ENCODE measurements around the gene HIRIP3.
A peak's percentile ranks its signal among the peaks of the same experiment; 100 is the strongest.
"Not testable (repeated sequence)": the region's sequence is repeated elsewhere in the genome, so short reads cannot be mapped to it uniquely, and the experiment has no call there.

HIRIP3 gene, protein sequence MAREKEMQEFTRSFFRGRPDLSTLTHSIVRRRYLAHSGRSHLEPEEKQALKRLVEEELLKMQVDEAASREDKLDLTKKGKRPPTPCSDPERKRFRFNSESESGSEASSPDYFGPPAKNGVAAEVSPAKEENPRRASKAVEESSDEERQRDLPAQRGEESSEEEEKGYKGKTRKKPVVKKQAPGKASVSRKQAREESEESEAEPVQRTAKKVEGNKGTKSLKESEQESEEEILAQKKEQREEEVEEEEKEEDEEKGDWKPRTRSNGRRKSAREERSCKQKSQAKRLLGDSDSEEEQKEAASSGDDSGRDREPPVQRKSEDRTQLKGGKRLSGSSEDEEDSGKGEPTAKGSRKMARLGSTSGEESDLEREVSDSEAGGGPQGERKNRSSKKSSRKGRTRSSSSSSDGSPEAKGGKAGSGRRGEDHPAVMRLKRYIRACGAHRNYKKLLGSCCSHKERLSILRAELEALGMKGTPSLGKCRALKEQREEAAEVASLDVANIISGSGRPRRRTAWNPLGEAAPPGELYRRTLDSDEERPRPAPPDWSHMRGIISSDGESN

DNA sequence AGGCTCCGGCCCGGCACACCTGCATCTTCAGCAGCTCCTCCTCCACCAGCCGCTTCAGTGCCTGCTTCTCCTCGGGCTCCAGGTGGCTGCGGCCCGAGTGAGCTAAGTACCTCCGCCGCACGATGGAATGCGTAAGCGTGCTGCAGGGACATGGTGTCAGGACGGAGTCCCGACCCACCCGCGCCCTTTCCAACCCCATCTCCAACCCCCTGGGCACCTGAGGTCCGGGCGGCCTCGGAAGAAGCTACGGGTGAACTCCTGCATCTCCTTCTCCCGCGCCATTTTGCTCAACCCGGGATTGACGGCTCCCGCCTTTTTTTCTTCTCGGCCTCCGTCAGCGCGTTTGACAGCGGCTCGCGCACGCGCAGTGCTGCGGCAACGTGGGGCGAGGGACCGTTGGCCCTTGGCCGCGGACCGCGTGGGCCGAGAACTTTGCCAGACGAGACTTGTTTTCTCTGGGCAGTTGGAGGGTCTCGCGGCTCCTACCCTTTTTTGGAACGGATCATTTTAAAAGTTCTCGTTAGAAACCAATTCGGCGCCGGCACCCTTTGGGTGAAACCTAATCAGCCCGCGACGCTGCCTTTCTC lies at the start of gene HIRIP3:
HIRIP3 (minus strand) TSS at position 294 of the 587 bp plus-strand sequence; CDS start at position 282, 12 bp downstream.
- Histone ChIP-seq H3K27ac (ENCODE audit: low read length) (peak within 1 kb of the TSS; percentile 50), H3K4me1 (ENCODE audit: insufficient read depth, low read length) (peaks cover 4% of the 10 kb centered on the region; the same call in 1 of the 2 replicates), H3K4me3 (ENCODE audit: low read length) (peak within 1 kb of the TSS; percentile 87), H3K9ac (ENCODE audit: low read depth, low read length) (peak within 1 kb of the TSS; percentile 93), H3K36me3 (ENCODE audit: insufficient read depth, low read depth, low read length) (peaks cover 37% of the 10 kb centered on the region), H3K27me3 (ENCODE audit: insufficient read depth, low read length) (no peaks in the 10 kb centered on the region), H3K9me3 (ENCODE audit: insufficient read depth, low read depth, low read length) (no peaks in the 10 kb centered on the region)

DNA sequence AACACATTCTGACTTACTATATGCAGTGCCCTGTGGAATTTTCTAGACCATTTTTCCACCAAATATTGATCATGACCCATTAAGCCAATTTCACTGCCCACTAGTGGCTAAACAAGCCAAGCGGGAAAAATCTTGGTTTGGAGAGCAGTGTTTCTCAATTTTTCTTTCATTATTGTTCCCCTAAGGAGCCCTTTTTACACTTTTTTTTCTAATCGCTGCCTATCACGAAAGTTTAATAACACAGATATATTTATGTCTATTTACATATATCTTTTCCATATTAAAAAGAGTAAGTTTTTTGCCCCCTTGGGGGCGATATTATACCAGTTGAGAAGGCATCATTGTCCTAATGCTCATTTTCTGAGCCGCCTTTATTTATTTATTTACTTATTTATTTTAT lies 46.4 kb upstream of the HIRIP3 start:
- Histone ChIP-seq H3K27ac (ENCODE audit: low read length) (no peak overlapping the region), H3K9me3 (ENCODE audit: insufficient read depth, low read depth, low read length) (no peaks in the 10 kb centered on the region), H3K36me3 (ENCODE audit: insufficient read depth, low read depth, low read length) (no peaks in the 10 kb centered on the region), H3K4me1 (ENCODE audit: insufficient read depth, low read length) (no peaks in the 10 kb centered on the region), H3K9ac (ENCODE audit: low read depth, low read length) (no peak overlapping the region), H3K27me3 (ENCODE audit: insufficient read depth, low read length) (no peaks in the 10 kb centered on the region), H3K4me3 (ENCODE audit: low read length) (no peak overlapping the region)

DNA sequence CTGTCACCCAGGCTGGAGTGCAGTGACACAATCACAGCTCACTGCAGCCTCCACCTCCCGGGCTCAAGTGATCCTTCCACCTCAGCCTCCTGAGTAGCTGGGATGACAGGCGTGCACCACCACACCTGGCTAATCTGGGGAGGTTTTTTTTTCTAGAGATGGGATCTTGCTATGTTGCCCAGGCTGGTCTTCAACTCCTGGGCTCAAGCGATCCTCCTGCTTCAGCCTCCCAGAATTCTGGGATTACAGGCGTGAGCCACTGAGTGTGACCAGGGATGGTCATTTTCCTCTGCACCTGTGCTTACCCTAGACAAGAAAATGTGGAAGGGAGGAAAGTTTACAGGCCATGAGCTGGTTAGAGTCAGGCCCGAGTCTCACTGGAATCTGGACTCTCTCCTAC lies 45.3 kb upstream of the HIRIP3 start:
- H3K36me3 ChIP-seq (ENCODE audit: insufficient read depth, low read depth, low read length); H3K9ac ChIP-seq (ENCODE audit: low read depth, low read length); H3K27me3 ChIP-seq (ENCODE audit: insufficient read depth, low read length); H3K4me1 ChIP-seq (ENCODE audit: insufficient read depth, low read length); H3K27ac ChIP-seq (ENCODE audit: low read length); H3K4me3 ChIP-seq (ENCODE audit: low read length); H3K9me3 ChIP-seq (ENCODE audit: insufficient read depth, low read depth, low read length): not testable (repeated sequence)

DNA sequence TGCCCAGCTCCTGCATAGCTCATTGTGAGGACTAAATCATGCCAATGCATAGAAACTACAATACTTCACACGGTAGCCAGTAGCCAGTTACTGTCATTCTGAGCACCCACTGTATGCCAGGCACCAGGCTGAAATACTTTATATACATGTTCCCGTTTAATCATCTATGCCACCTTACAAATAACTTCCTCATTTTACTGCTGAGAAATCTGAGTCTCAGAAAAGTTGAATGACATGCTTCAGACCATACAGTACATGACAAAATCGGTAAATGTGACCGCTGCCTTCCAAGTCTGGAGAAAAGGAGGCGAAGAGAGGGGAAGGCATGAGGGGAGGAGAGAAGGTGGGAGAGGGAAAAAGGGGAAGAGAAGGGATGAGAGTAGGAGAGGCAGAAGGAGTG lies 44.8 kb upstream of the HIRIP3 start:
- Histone ChIP-seq H3K4me3 (ENCODE audit: low read length) (no peak overlapping the region), H3K27me3 (ENCODE audit: insufficient read depth, low read length) (peaks cover 11% of the 10 kb centered on the region), H3K4me1 (ENCODE audit: insufficient read depth, low read length) (no peaks in the 10 kb centered on the region), H3K9ac (ENCODE audit: low read depth, low read length) (no peak overlapping the region), H3K27ac (ENCODE audit: low read length) (no peak overlapping the region), H3K36me3 (ENCODE audit: insufficient read depth, low read depth, low read length) (no peaks in the 10 kb centered on the region), H3K9me3 (ENCODE audit: insufficient read depth, low read depth, low read length) (no peaks in the 10 kb centered on the region)

DNA sequence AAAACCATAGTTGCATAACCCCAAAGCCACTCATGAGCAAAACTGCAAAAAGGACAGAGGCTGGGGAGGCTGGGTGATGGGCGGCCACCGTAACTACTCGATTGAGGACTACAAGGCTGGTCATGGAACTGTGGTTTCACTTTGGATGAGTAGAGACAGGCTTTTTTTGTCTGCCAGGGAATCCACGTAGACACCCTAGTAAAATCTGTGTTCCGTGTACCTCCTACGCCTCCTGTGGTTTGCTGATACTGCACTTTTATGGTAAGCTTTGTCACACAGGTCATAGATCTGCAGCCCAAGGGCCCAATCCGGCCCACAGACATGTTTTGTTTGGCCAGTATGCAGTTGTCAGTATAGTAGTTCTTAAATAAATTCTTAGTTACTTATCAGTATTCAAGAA lies 37.9 kb upstream of the HIRIP3 start:
- Histone ChIP-seq H3K27me3 (ENCODE audit: insufficient read depth, low read length) (peaks cover 47% of the 10 kb centered on the region), H3K27ac (ENCODE audit: low read length) (no peak overlapping the region), H3K4me1 (ENCODE audit: insufficient read depth, low read length) (peaks cover 11% of the 10 kb centered on the region; the same call in 1 of the 2 replicates), H3K9ac (ENCODE audit: low read depth, low read length) (no peak overlapping the region), H3K4me3 (ENCODE audit: low read length) (no peak overlapping the region), H3K9me3 (ENCODE audit: insufficient read depth, low read depth, low read length) (no peaks in the 10 kb centered on the region), H3K36me3 (ENCODE audit: insufficient read depth, low read depth, low read length) (no peaks in the 10 kb centered on the region)

DNA sequence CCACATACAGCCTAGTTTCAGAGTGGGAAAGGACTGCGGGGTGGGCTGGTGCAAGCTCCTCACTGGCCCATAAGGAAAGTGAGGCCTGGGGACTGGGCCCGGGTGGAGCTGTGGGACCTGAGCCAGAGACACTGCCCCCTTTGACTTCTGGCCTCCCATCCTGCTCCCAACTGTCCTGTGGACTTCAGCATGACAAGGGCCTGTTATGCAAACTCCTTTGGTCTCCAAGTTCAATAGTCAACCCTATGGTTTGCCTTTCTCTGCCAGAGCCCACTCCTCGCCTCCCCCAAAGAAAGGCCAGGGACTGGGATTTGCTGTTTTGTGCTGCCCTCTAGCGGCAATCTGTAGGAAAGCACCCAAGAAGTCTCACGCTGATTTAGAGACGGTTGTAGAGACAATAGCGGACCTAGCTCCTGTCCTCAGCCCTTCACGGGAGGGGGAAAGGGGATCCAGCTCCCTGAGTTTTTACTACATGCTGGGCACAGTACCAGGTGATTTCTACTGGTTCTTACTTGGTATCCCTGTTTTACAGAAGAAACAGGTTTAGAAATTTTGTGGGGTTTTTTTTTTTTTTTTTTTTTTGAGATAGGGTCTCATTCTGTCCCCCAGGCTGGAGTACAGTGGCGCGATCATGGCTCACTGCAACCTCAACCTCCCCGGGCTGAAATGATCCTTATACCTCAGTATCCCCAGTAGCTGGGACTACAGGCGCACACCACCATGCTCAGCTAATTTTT lies 36.8 kb upstream of the HIRIP3 start:
- no peaks in the 10 kb centered on the region for H3K9me3 ChIP-seq (ENCODE audit: insufficient read depth, low read depth, low read length)
- H3K9ac ChIP-seq (ENCODE audit: low read depth, low read length), result no peak overlapping the region
- H3K27me3 ChIP-seq (ENCODE audit: insufficient read depth, low read length), result peaks cover 47% of the 10 kb centered on the region
- H3K36me3 ChIP-seq (ENCODE audit: insufficient read depth, low read depth, low read length), result no peaks in the 10 kb centered on the region
- H3K4me1 ChIP-seq (ENCODE audit: insufficient read depth, low read length), result peaks cover 11% of the 10 kb centered on the region; the same call in 1 of the 2 replicates
- H3K4me3 ChIP-seq (ENCODE audit: low read length), result peak overlapping the region; percentile 77; the same call in 1 of the 2 replicates
- no peak overlapping the region for H3K27ac ChIP-seq (ENCODE audit: low read length)

DNA sequence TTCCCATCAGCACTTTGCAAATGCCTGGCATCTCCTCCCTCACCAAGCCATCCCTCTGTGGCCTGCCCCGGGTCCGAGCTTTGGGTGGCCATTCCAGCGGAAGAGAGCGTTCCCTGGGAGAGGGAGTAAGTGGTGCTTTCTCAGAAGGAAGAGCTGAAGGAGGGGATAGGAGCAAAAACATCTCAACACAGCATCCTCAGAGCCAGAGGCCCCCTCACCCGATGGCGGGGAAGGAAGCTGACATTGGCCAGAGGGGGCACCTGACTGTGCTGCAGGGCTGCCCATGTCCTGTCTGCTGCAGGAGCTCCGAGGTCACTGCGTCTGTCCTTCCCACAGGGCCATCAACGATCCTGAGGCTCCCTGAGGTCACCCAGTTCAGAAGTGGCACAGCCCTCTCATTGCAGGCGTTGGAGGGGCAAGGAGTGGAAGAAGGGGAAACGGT lies 36.1 kb upstream of the HIRIP3 start:
- Histone ChIP-seq H3K4me3 (ENCODE audit: low read length) (peak overlapping the region; percentile 77), H3K9me3 (ENCODE audit: insufficient read depth, low read depth, low read length) (no peaks in the 10 kb centered on the region), H3K27ac (ENCODE audit: low read length) (no peak overlapping the region), H3K27me3 (ENCODE audit: insufficient read depth, low read length) (peaks cover 46% of the 10 kb centered on the region), H3K9ac (ENCODE audit: low read depth, low read length) (peak overlapping the region; percentile 56; the same call in 1 of the 2 replicates), H3K4me1 (ENCODE audit: insufficient read depth, low read length) (peaks cover 11% of the 10 kb centered on the region; the same call in 1 of the 2 replicates), H3K36me3 (ENCODE audit: insufficient read depth, low read depth, low read length) (0 out of 2 replicates have a peak, but pooled peaks cover 3% of the 10 kb centered on the region)

DNA sequence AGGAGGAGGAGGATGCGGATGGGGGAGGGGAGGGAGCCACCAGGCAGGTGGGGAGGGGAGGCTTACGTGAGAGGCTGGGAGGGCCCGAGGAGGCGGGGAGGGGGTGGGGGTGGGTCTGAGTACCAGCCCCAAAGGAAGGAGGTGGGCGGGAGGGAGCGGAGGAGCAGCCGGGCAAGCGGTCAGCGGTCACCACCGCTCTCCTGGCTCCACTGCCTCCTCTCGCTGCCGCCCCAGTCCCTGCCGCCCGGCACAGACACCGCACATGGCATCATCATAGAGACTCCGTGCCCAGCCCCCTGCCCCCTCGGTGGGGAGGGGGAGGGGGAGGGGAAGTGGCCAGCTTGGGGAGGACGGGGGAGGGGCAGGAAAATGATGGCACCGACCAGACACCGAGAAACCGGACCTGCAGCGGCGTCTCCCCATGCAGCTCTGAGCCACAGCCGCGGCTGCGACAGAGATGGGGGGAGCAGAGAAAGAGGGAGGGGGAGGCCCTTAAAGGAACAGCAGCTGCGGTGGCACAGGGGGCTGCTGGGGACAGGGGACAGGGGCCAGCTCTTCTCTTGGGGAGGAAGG lies 35.5 kb upstream of the HIRIP3 start, which contains the start of gene TLCD3B:
TLCD3B (minus strand) TSS at position 431 of the 573 bp plus-strand sequence. CDS start 744 bp downstream, outside the sequence.
- Histone ChIP-seq H3K36me3 (ENCODE audit: insufficient read depth, low read depth, low read length) (0 out of 2 replicates have a peak, but pooled peaks cover 3% of the 10 kb centered on the region), H3K27ac (ENCODE audit: low read length) (no peak within 1 kb of the TSS), H3K9me3 (ENCODE audit: insufficient read depth, low read depth, low read length) (no peaks in the 10 kb centered on the region), H3K9ac (ENCODE audit: low read depth, low read length) (peak within 1 kb of the TSS; percentile 73; the same call in 1 of the 2 replicates), H3K27me3 (ENCODE audit: insufficient read depth, low read length) (peaks cover 41% of the 10 kb centered on the region), H3K4me3 (ENCODE audit: low read length) (peak within 1 kb of the TSS; percentile 77), H3K4me1 (ENCODE audit: insufficient read depth, low read length) (peaks cover 11% of the 10 kb centered on the region; the same call in 1 of the 2 replicates)

DNA sequence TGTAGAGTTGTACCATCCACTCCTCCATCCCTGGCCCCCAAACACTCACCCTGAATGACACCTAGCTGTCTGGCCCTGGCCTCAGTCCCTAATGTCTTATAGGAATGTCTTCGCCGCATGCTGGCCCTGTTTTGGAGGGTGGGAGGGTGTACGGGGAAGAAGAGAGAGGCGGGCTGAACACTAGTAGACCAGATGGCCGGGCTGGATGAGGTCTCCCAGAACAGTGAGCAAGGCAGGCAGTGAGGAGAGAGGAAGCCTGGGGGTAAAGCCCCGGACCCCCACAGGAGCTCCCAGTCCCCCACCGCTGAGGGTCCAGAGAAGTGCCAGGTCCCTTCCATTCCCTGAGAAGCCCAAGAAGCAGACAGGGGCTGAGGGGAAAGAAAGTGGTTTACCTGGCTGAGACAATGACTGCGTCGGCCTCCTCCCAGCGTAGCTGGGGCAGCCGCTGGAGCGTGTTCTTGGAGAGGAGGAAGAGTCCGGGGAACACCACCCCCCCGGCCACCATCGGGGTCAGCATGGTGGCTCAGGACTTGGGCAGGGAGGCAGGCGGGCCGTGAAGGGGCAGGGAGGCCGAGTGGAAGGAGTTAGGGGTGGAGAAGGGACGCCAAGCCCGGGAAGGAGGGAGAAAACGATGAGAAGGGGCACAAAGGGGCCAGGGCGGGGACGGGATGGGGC lies 34.7 kb upstream of the HIRIP3 start:
- Histone ChIP-seq H3K36me3 (ENCODE audit: insufficient read depth, low read depth, low read length) (peaks cover 6% of the 10 kb centered on the region; the same call in 1 of the 2 replicates), H3K4me3 (ENCODE audit: low read length) (peak overlapping the region; percentile 77), H3K4me1 (ENCODE audit: insufficient read depth, low read length) (peaks cover 11% of the 10 kb centered on the region; the same call in 1 of the 2 replicates), H3K9me3 (ENCODE audit: insufficient read depth, low read depth, low read length) (no peaks in the 10 kb centered on the region), H3K27me3 (ENCODE audit: insufficient read depth, low read length) (peaks cover 35% of the 10 kb centered on the region), H3K27ac (ENCODE audit: low read length) (no peak overlapping the region), H3K9ac (ENCODE audit: low read depth, low read length) (peak overlapping the region; percentile 73; the same call in 1 of the 2 replicates)

DNA sequence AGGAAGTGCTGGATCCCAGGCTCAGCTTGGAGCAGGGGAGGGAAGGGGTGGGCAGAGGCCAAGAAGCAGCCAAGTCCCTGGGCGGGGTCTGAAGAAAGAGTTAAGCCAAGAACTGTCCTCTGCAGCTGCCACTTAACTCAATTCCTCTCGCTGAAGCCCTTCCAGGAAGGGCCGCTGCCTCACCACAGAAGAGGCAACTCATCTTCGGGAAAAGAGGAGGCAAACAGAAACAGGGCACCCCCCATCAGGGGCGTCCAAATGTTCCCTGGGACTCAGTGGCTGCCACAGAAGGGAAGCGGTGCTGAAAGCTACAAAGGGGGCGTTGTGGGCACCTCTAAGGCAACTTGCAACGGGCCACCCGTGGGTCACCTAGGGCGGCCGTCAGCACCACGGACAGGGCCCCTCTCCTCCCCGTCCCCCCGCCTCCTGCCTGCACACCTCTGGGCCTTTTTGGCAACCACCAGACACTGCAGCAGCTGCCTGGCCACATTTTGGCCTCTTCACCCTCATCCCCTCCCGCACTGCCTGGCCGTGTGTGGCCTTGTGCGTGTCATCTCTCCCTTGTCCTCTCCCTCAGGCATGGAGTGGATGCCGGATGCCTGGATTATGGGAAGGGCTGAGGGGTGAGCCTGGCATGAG lies 33.1 kb upstream of the HIRIP3 start:
- Histone ChIP-seq H3K4me1 (ENCODE audit: insufficient read depth, low read length) (peaks cover 11% of the 10 kb centered on the region; the same call in 1 of the 2 replicates), H3K4me3 (ENCODE audit: low read length) (no peak overlapping the region), H3K36me3 (ENCODE audit: insufficient read depth, low read depth, low read length) (peaks cover 6% of the 10 kb centered on the region; the same call in 1 of the 2 replicates), H3K9me3 (ENCODE audit: insufficient read depth, low read depth, low read length) (no peaks in the 10 kb centered on the region), H3K9ac (ENCODE audit: low read depth, low read length) (no peak overlapping the region), H3K27ac (ENCODE audit: low read length) (no peak overlapping the region), H3K27me3 (ENCODE audit: insufficient read depth, low read length) (peaks cover 33% of the 10 kb centered on the region)
